KMS-11 (cell line): Measurements from ENCODE around the gene DKC1.
"Not testable (repeated sequence)": the region's sequence is repeated elsewhere in the genome, so short reads cannot be mapped to it uniquely, and the experiment has no call there.

ENCODE experiments used
- H2AFZ ChIP-seq: fragments of 200-600 bp; sonication (generic); 2 replicates; pipeline ENCODE4 v1.6.1; 2016; ENCODE audit warnings: antibody characterized with exemption, mixed run types, low read depth
- H3K27ac ChIP-seq: fragments of 200-600 bp; sonication (generic); 2 replicates; pipeline ENCODE4 v1.6.1; 2016; ENCODE audit warnings: mild to moderate bottlenecking, mixed run types
- H3K27me3 ChIP-seq: fragments of 200-600 bp; sonication (generic); 2 replicates; pipeline ENCODE4 v1.6.1; 2017; ENCODE audit warnings: mild to moderate bottlenecking, low read depth, mixed run types, moderate library complexity; ENCODE audit not compliant: insufficient read depth
- H3K36me3 ChIP-seq: fragments of 200-600 bp; sonication (generic); 2 replicates; pipeline ENCODE4 v1.6.1; 2017; ENCODE audit warnings: mild to moderate bottlenecking, mixed run types; ENCODE audit not compliant: insufficient read depth
- H3K4me1 ChIP-seq: fragments of 200-600 bp; sonication (generic); 2 replicates; pipeline ENCODE4 v1.6.1; 2016; ENCODE audit warnings: mild to moderate bottlenecking, low read depth, mixed run types; ENCODE audit not compliant: poor library complexity, severe bottlenecking
- H3K4me2 ChIP-seq: fragments of 200-600 bp; sonication (generic); 2 replicates; pipeline ENCODE4 v1.7.0; 2016; ENCODE audit warnings: mild to moderate bottlenecking, mixed run types
- H3K4me3 ChIP-seq: fragments of 200-600 bp; sonication (generic); IDR thresholded peaks from 2 replicates; pipeline ENCODE4 v1.6.1; 2017; ENCODE audit warnings: low read depth, low read length, mixed read lengths; ENCODE audit not compliant: insufficient read depth
- H3K79me2 ChIP-seq: fragments of 200-600 bp; sonication (generic); 2 replicates; pipeline ENCODE4 v1.6.1; 2016; ENCODE audit warnings: low read depth, mixed run types; ENCODE audit not compliant: insufficient read depth
- H3K9ac ChIP-seq: fragments of 200-600 bp; sonication (generic); 2 replicates; pipeline ENCODE4 v1.6.1; 2016; ENCODE audit warnings: mild to moderate bottlenecking, mixed run types
- H4K20me1 ChIP-seq: fragments of 200-600 bp; sonication (generic); 2 replicates; pipeline ENCODE4 v1.6.1; 2016; ENCODE audit warnings: mild to moderate bottlenecking, mixed run types; ENCODE audit not compliant: insufficient read depth
- CTCF ChIP-seq: fragments of 200-600 bp; sonication (generic); conservative IDR thresholded peaks from 2 replicates; pipeline ENCODE4 v1.6.1; 2017; ENCODE audit warnings: low read depth, mild to moderate bottlenecking, antibody characterized with exemption, low read length, moderate library complexity, mixed read lengths

Gene DKC1

GRCh38 chrX:154819771-154820341 is 57.2 kb downstream of the DKC1 start:
- no peaks in the 10 kb centered on the region for H3K79me2 ChIP-seq
- no peaks in the 10 kb centered on the region for H3K36me3 ChIP-seq
- no peak overlapping the region for H2AFZ ChIP-seq
- H3K4me3 ChIP-seq = no peak overlapping the region
- no peaks in the 10 kb centered on the region for H3K4me1 ChIP-seq
- no peak for TF ChIP-seq CTCF
- H4K20me1 ChIP-seq = no peaks in the 10 kb centered on the region
- H3K27me3 ChIP-seq = no peaks in the 10 kb centered on the region
- H3K27ac ChIP-seq = no peak overlapping the region
- no peak overlapping the region for H3K9ac ChIP-seq
- H3K4me2 ChIP-seq = no peak overlapping the region

- no peak for TF ChIP-seq CTCF
Observed at GRCh38 chrX:154821523-154821922, 58.9 kb downstream of the DKC1 start.

GRCh38 chrX:154822029-154822428 is 59.4 kb downstream of the DKC1 start:
- Histone ChIP-seq H3K4me2 (no peak overlapping the region), H2AFZ (no peak overlapping the region)

More at GRCh38 chrX:154821523-154821922, 58.9 kb downstream of the DKC1 start:
- H3K36me3 ChIP-seq = no peaks in the 10 kb centered on the region
- H3K27me3 ChIP-seq = no peaks in the 10 kb centered on the region
- no peak overlapping the region for H3K27ac ChIP-seq
- H3K4me2 ChIP-seq = no peak overlapping the region
- H4K20me1 ChIP-seq = no peaks in the 10 kb centered on the region
- no peaks in the 10 kb centered on the region for H3K4me1 ChIP-seq
- no peak overlapping the region for H2AFZ ChIP-seq
- no peak overlapping the region for H3K9ac ChIP-seq
- H3K79me2 ChIP-seq = no peaks in the 10 kb centered on the region
- H3K4me3 ChIP-seq = no peak overlapping the region

GRCh38 chrX:154824638-154825037 is 62.0 kb downstream of the DKC1 start:
- no peaks in the 10 kb centered on the region for H3K79me2 ChIP-seq
- H3K36me3 ChIP-seq = no peaks in the 10 kb centered on the region
- H3K4me1 ChIP-seq = peaks cover 6% of the 10 kb centered on the region
- H3K9ac ChIP-seq = no peak overlapping the region
- no peaks in the 10 kb centered on the region for H3K27me3 ChIP-seq
- no peak for TF ChIP-seq CTCF
- H3K4me3 ChIP-seq = no peak overlapping the region
- no peak overlapping the region for H3K27ac ChIP-seq
- H4K20me1 ChIP-seq = no peaks in the 10 kb centered on the region
- no peak overlapping the region for H3K4me2 ChIP-seq
- H2AFZ ChIP-seq = no peak overlapping the region

More at GRCh38 chrX:154822029-154822428, 59.4 kb downstream of the DKC1 start:
- Histone ChIP-seq H4K20me1 (no peaks in the 10 kb centered on the region), H3K4me1 (peaks cover under 1% of the 10 kb centered on the region), H3K79me2 (no peaks in the 10 kb centered on the region), H3K36me3 (no peaks in the 10 kb centered on the region), H3K27me3 (no peaks in the 10 kb centered on the region), H3K4me3 (no peak overlapping the region), H3K27ac (no peak overlapping the region), H3K9ac (no peak overlapping the region)
- no peak for TF ChIP-seq CTCF

GRCh38 chrX:154825586-154825985 is 62.9 kb downstream of the DKC1 start:
- not testable (repeated sequence) for H3K9ac ChIP-seq, H3K4me3 ChIP-seq, H4K20me1 ChIP-seq, H3K79me2 ChIP-seq, H2AFZ ChIP-seq, H3K4me2 ChIP-seq, H3K27me3 ChIP-seq, H3K27ac ChIP-seq, H3K4me1 ChIP-seq, H3K36me3 ChIP-seq
